Endothelial cell of umbilical vein (primary cell): ENCODE data around the gene TULP1. TPM values are rescaled to one million over a fixed set of nuclear protein-coding genes. Genes with fewer than 3 reads are reported as not detected.

Experiments used
- BruUV-seq: library from RNA; stranded (reverse); fragments of 400-500 nt; replicated peaks from 2 replicates; lab custom pipeline; 2021; lab: Mats Ljungman, UMichigan
- CTCF ChIA-PET: fragments of 300-600, 350-600 bp; sonication (Branson Sonifier 250); formaldehyde crosslinking; loops from one replicate; lab custom pipeline; 2021; ENCODE audit warnings: antibody characterized with exemption, inconsistent platforms; lab: Charles Lee
- POLR2A ChIA-PET: fragments of 300-600, 350-600 bp; sonication (Branson Sonifier 250); formaldehyde crosslinking; loops from one replicate; lab custom pipeline; 2021; ENCODE audit warnings: antibody characterized with exemption, inconsistent platforms; lab: Charles Lee
- DNase-seq: peaks from one replicate; pipeline ENCODE4 v3.0.0-alpha.2; 2011; ENCODE audit warnings: low read depth, low spot score
- FAIRE-seq: peaks from 2 replicates; lab custom pipeline; 2011; peaks lifted over from hg19 to GRCh38; lab: Jason Lieb, UNC
- H2AFZ ChIP-seq: 2 replicates; pipeline ENCODE4 v1.6.0; 2012; ENCODE audit warnings: low read depth, low read length, control low read depth, inconsistent platforms
- H3K27ac ChIP-seq: 2 replicates; pipeline ENCODE4 v1.5.1; 2011; ENCODE audit warnings: low read depth, mild to moderate bottlenecking, control low read depth, low read length, moderate library complexity; ENCODE audit not compliant: insufficient read depth
- H3K27me3 ChIP-seq, 2 experiments: 2 replicates each; pipeline versions ENCODE4 v1.6.0 to v1.6.1; 2011; ENCODE audit warnings: low read length in 2 of 2, mixed read lengths in 1 of 2; ENCODE audit not compliant: control insufficient read depth in 2 of 2, insufficient read depth in 2 of 2
- H3K36me3 ChIP-seq, 2 experiments: 2 replicates in 1 of 2; 3 replicates in 1 of 2; pipeline ENCODE4 v1.5.1; 2011; ENCODE audit warnings: low read length in 2 of 2, mild to moderate bottlenecking in 1 of 2, moderate library complexity in 1 of 2; ENCODE audit not compliant: control insufficient read depth in 2 of 2, insufficient read depth in 2 of 2; ENCODE audit errors: extremely low read depth in 1 of 2
- H3K4me1 ChIP-seq: 3 replicates; pipeline ENCODE4 v1.5.1; 2011; ENCODE audit warnings: mild to moderate bottlenecking, low read length; ENCODE audit not compliant: control insufficient read depth, insufficient read depth; ENCODE audit errors: extremely low read depth
- H3K4me2 ChIP-seq: 2 replicates; pipeline ENCODE4 v1.6.1; 2011; ENCODE audit warnings: low read length, control low read depth, mixed read lengths; ENCODE audit not compliant: insufficient read depth
- H3K4me3 ChIP-seq, 3 experiments: fragments of 200-600 bp in 1 of 3; sonication (generic), shearing (Covaris generic) in 1 of 3; replicated peaks in 1 of 3; 2 replicates each; pipeline ENCODE4 v1.5.1; 2011 to 2016; ENCODE audit warnings: control low read depth in 3 of 3, low read length in 3 of 3, mild to moderate bottlenecking in 2 of 3, inconsistent platforms in 1 of 3, low read depth in 1 of 3, moderate library complexity in 1 of 3; ENCODE audit not compliant: insufficient read depth in 1 of 3
- H3K79me2 ChIP-seq: 2 replicates; pipeline ENCODE4 v1.6.0; 2012; ENCODE audit warnings: low read length, inconsistent platforms; ENCODE audit not compliant: control insufficient read depth, insufficient read depth
- H3K9ac ChIP-seq: replicated peaks from 2 replicates; pipeline ENCODE3; 2011; ENCODE audit warnings: low read length, control low read depth; ENCODE audit not compliant: insufficient read depth; ENCODE audit errors: extremely low read depth
- H3K9me1 ChIP-seq: replicated peaks from 3 replicates; pipeline ENCODE4 v1.6.0; 2011; ENCODE audit warnings: mild to moderate bottlenecking, low read length; ENCODE audit not compliant: control insufficient read depth, insufficient read depth; ENCODE audit errors: extremely low read depth
- H3K9me3 ChIP-seq: replicated peaks from 2 replicates; pipeline ENCODE4 v1.5.1; 2012; ENCODE audit warnings: low read length, inconsistent platforms; ENCODE audit not compliant: control insufficient read depth, insufficient read depth
- H4K20me1 ChIP-seq: replicated peaks from 2 replicates; pipeline ENCODE3; 2011; ENCODE audit warnings: mild to moderate bottlenecking, low read length; ENCODE audit not compliant: control insufficient read depth, insufficient read depth; ENCODE audit errors: extremely low read depth
- EZH2 ChIP-seq: IDR thresholded peaks from 2 replicates; pipeline ENCODE4 v1.6.1; 2012; ENCODE audit warnings: borderline replicate concordance, low read depth, mild to moderate bottlenecking, moderate library complexity, low read length, inconsistent platforms; ENCODE audit not compliant: severe bottlenecking
- POLR2A ChIP-seq: IDR thresholded peaks from 2 replicates; pipeline ENCODE4 v1.6.1; 2012; ENCODE audit warnings: low read depth, mild to moderate bottlenecking, control low read depth, low read length
- dilution Hi-C: fragments of 300-500 bp; cut with MboI; formaldehyde crosslinking; loops from one replicate; pipeline ENCODE4 v1.15.0; 2019; ENCODE audit warnings: low sequenced_read_pairs; ENCODE audit not compliant: extremely low pct_ligation_motif_present
- intact Hi-C: fragments of 100-400 bp; cut with micrococcal nuclease; formaldehyde crosslinking; loops from one replicate; pipeline ENCODE4 v1.10.0; 2022
- polyA plus RNA-seq, 4 experiments: library from polyadenylated mRNA; depleted of rRNA in 3 of 4; stranded (reverse) in 3 of 4; unstranded in 1 of 4; fragments of >200 nt; gene quantifications; 2 replicates each; pipeline versions ENCODE4 v1.2.1 to v1.2.3, GENCODE V29; 2011 to 2012; ENCODE audit warnings: missing spikeins in 1 of 4
- total RNA-seq: library from RNA; stranded (reverse); gene quantifications from 2 replicates; pipeline ENCODE4 v1.2.3, GENCODE V29; 2021
- TF ChIP-seq, protein P1 (sequence below): IDR thresholded peaks from 2 replicates; pipeline ENCODE4 v1.6.1; 2011; ENCODE audit not compliant: insufficient read depth, insufficient read length

The TULP1 gene
- total and polyA plus RNA-seq, 2 donors (not counting 3 experiments of a cell fraction or from before 2014, with no cell fraction given): not detected

DNA sequence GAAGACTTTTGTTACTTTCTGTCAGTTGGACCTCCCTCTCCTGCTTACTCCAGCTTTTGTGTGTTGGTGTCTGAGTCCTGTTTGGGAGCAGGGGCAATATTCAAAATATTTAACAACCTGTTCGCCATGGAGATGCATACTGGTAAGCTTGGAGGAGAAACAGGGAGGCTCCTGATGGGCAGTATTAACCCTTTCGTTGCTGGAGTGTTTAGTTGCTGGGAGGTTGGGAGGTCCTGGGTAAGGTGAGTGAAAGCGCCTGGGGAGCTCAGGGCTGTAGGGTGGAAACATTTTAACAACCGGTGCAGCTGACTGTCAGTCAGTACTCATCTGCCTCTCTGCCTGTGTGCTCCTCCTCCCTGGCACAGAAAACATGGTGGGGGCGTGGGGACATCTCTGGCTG, 4.2 kb downstream of the TULP1 start:
- POLR2A ChIA-PET: interaction anchor here (0.6 kb wide), 2 partner anchors 72 to 198 kb away, joined by 3 read pairs; no protein-coding TSS in a partner anchor
- H3K9ac ChIP-seq: no peak overlapping the region
- dilution Hi-C loops: no loop called here

DNA sequence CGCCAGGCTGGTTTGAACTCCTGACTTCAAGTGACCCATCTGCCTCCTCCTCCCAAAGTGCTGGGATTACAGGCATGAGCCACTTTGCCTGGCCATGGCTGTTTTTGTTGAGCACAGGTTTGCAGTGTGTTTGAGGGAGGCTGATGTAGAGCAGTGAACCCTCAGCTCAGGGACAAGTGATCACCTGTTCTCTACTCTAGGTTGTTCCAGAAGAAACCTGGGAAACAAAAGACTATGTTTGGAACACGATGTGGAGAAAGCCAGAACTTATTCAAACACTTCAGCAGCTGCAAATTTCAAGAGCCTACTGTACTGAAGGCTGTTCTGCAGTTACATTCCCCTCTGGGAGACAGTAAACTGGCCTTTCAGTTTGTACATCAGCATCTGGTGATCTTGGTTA, 4.7 kb downstream of the TULP1 start:
- peaks cover 25 to 50% of the 10 kb centered on the region in 2 experiments for H3K27me3 ChIP-seq

More for the DNA sequence above, 4.2 kb downstream of the TULP1 start:
- Histone ChIP-seq H3K36me3 (no peaks in the 10 kb centered on the region), H2AFZ (no peak overlapping the region), H3K79me2 (no peaks in the 10 kb centered on the region), H3K27me3 (peaks cover 25 to 50% of the 10 kb centered on the region in 2 experiments), H3K4me1 (no peaks in the 10 kb centered on the region), H3K27ac (no peak overlapping the region), H3K9me3 (no peaks in the 10 kb centered on the region), H4K20me1 (no peaks in the 10 kb centered on the region), H3K4me3 (no peak overlapping the region), H3K4me2 (no peak overlapping the region), H3K9me1 (no peaks in the 10 kb centered on the region)
- FAIRE-seq (no peak), DNase-seq (no peak)
- intact Hi-C loops: no loop called here
- TF ChIP-seq, protein P1, sequence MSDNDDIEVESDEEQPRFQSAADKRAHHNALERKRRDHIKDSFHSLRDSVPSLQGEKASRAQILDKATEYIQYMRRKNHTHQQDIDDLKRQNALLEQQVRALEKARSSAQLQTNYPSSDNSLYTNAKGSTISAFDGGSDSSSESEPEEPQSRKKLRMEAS: no peak
- TF ChIP-seq POLR2A (no peak), EZH2 (no peak)
- CTCF ChIA-PET: interaction anchor here (0.9 to 2.5 kb wide), 3 partner anchors 13 to 228 kb away, joined by 3 to 11 read pairs (median 4); partner anchors contain the start of gene ARMC12
- BruUV-seq: no TSS peak

More for the DNA sequence above, 4.7 kb downstream of the TULP1 start:
- H3K36me3 ChIP-seq: no peaks in the 10 kb centered on the region
- intact Hi-C loops (no loop called here), dilution Hi-C loops (no loop called here)
- H3K9ac ChIP-seq: no peak overlapping the region
- DNase-seq: no peak
- no peaks in the 10 kb centered on the region for H4K20me1 ChIP-seq
- TF ChIP-seq EZH2 (peak; percentile 34), POLR2A (no peak)
- H3K79me2 ChIP-seq: no peaks in the 10 kb centered on the region
- H3K27ac ChIP-seq: no peak overlapping the region
- H3K9me1 ChIP-seq: no peaks in the 10 kb centered on the region
- BruUV-seq: no TSS peak
- no peak overlapping the region for H3K4me3 ChIP-seq
- POLR2A ChIA-PET: interaction anchor here (0.6 kb wide), 1 partner anchor 71 kb away, joined by 3 read pairs; no protein-coding TSS in a partner anchor
- CTCF ChIA-PET: interaction anchor here (0.6 to 2.5 kb wide), 5 partner anchors 9 to 229 kb away, joined by 3 to 11 read pairs (median 4); partner anchors contain the start of gene ARMC12
- no peak for FAIRE-seq
- H3K4me2 ChIP-seq: no peak overlapping the region
- no peaks in the 10 kb centered on the region for H3K4me1 ChIP-seq
- H2AFZ ChIP-seq: no peak overlapping the region
- no peaks in the 10 kb centered on the region for H3K9me3 ChIP-seq
